DOHH2 (cell line): Measurements from ENCODE around the gene PDE6B.

ENCODE experiments used
- H3F3A ChIP-seq: fragments of 200-600 bp; sonication (generic), shearing (Covaris generic); 2 replicates; pipeline ENCODE4 v1.6.0; 2016; ENCODE audit warnings: antibody characterized with exemption, mild to moderate bottlenecking; ENCODE audit not compliant: control insufficient read depth, insufficient read depth
- H3K27ac ChIP-seq: fragments of 200-600 bp; sonication (generic); 2 replicates; pipeline ENCODE4 v1.5.1; 2014; ENCODE audit warnings: low read depth, mild to moderate bottlenecking, low read length, moderate library complexity
- H3K27me3 ChIP-seq: fragments of 200-600 bp; sonication (generic); 2 replicates; pipeline ENCODE4 v1.6.1; 2014; ENCODE audit warnings: mild to moderate bottlenecking, low read length, mixed read lengths; ENCODE audit not compliant: control insufficient read depth
- H3K36me3 ChIP-seq: fragments of 200-600 bp; sonication (generic); 2 replicates; pipeline ENCODE4 v1.6.1; 2014; ENCODE audit warnings: mild to moderate bottlenecking, low read length, moderate library complexity, mixed read lengths; ENCODE audit not compliant: control insufficient read depth
- H3K4me1 ChIP-seq: fragments of 200-600 bp; sonication (generic); 2 replicates; pipeline ENCODE4 v1.6.1; 2014; ENCODE audit warnings: mild to moderate bottlenecking, low read length, mixed read lengths; ENCODE audit not compliant: control insufficient read depth
- H3K4me2 ChIP-seq: fragments of 200-600 bp; sonication (generic); 2 replicates; pipeline ENCODE4 v1.6.0; 2014; ENCODE audit warnings: mild to moderate bottlenecking, low read length, moderate library complexity
- H3K4me3 ChIP-seq: fragments of 200-600 bp; sonication (generic); 2 replicates; pipeline ENCODE4 v1.5.1; 2014; ENCODE audit warnings: mild to moderate bottlenecking, low read length, mixed read lengths
- H3K79me2 ChIP-seq: fragments of 200-600 bp; sonication (generic); 2 replicates; pipeline ENCODE4 v1.6.1; 2014; ENCODE audit warnings: mild to moderate bottlenecking, low read length, mixed read lengths; ENCODE audit not compliant: control insufficient read depth
- H3K9me2 ChIP-seq: fragments of 200-600 bp; sonication (generic); replicated peaks from 2 replicates; pipeline ENCODE4 v1.6.1; 2014; ENCODE audit warnings: mild to moderate bottlenecking, low read length, mixed read lengths; ENCODE audit not compliant: control insufficient read depth
- H3K9me3 ChIP-seq: fragments of 200-600 bp; sonication (generic); 2 replicates; pipeline ENCODE4 v1.6.1; 2014; ENCODE audit warnings: antibody characterized with exemption, low read length, mixed read lengths; ENCODE audit not compliant: control insufficient read depth, insufficient read depth
- H4K20me1 ChIP-seq: fragments of 200-600 bp; sonication (generic); 2 replicates; pipeline ENCODE4 v1.6.0; 2014; ENCODE audit warnings: low read depth, mild to moderate bottlenecking, antibody characterized with exemption, low read length, moderate library complexity; ENCODE audit not compliant: control insufficient read depth, insufficient read depth
- EZH2phosphoT487 ChIP-seq: fragments of 200-600 bp; sonication (generic); IDR thresholded peaks from 2 replicates; pipeline ENCODE4 v1.6.1; 2017; ENCODE audit warnings: borderline replicate concordance, mild to moderate bottlenecking, antibody characterized with exemption, low read length, moderate library complexity, mixed read lengths
- TF ChIP-seq, protein P1 (sequence below): fragments of 200-600 bp; sonication (generic); IDR thresholded peaks from one replicate; pipeline ENCODE4 v1.5.1; 2014; ENCODE audit warnings: antibody characterized with exemption, mild to moderate bottlenecking, low read depth, low read length; ENCODE audit not compliant: poor library complexity, severe bottlenecking

PDE6B gene

DNA sequence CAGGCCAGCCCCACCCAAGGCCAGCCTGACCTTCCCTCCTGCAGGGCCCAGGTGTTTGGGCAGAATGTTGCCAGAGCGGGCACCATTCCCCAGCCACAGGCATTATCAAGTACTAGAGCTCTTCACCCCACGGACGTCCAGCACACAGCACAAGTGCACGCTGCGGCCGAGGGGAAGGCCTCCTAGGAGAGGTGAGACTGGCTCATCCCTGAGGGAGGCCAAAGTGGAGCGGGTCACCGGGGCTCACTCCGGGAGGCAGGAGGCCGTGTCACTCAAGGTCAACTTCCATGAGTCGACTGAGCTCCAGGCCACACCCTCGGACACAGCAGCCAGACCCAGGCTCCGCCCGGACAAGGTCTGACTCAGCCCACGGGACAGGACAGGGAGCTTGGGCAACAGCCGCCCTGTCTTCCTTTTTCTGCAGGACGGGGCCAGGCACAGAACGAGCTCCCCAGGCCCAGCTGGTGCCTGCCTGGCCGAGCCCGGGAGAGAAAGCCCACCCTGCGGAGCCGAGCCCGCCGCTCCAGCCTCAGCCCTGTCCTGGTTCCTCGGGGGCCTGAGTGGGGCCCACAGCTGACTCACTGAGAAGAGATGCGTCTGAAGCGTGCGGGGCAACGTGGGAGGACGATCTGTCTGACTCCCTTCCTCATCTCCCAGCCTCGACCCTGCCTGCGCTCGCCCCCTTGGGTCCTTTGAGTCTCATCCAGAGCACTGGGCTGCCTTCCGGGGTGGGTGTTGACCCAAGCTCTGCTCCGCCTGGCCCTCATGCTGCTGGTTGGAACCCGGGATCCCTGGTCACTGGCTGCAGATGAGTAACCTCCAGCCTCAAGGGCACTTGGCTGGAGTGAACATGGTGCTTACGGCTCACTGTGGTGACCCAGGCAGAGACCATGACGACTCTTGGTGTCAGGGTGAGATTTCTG lies 61.9 kb downstream of the PDE6B start:
- Histone ChIP-seq H3K4me1 (peaks cover 18% of the 10 kb centered on the region), H3F3A (no peaks in the 10 kb centered on the region), H3K4me3 (no peak overlapping the region), H3K79me2 (no peaks in the 10 kb centered on the region), H4K20me1 (no peaks in the 10 kb centered on the region), H3K9me2 (no peaks in the 10 kb centered on the region), H3K27ac (no peak overlapping the region), H3K4me2 (no peak overlapping the region), H3K9me3 (no peaks in the 10 kb centered on the region), H3K36me3 (no peaks in the 10 kb centered on the region), H3K27me3 (no peaks in the 10 kb centered on the region)
- no peak for TF ChIP-seq EZH2phosphoT487
- TF ChIP-seq, protein P1, sequence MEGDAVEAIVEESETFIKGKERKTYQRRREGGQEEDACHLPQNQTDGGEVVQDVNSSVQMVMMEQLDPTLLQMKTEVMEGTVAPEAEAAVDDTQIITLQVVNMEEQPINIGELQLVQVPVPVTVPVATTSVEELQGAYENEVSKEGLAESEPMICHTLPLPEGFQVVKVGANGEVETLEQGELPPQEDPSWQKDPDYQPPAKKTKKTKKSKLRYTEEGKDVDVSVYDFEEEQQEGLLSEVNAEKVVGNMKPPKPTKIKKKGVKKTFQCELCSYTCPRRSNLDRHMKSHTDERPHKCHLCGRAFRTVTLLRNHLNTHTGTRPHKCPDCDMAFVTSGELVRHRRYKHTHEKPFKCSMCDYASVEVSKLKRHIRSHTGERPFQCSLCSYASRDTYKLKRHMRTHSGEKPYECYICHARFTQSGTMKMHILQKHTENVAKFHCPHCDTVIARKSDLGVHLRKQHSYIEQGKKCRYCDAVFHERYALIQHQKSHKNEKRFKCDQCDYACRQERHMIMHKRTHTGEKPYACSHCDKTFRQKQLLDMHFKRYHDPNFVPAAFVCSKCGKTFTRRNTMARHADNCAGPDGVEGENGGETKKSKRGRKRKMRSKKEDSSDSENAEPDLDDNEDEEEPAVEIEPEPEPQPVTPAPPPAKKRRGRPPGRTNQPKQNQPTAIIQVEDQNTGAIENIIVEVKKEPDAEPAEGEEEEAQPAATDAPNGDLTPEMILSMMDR = no peak

DNA sequence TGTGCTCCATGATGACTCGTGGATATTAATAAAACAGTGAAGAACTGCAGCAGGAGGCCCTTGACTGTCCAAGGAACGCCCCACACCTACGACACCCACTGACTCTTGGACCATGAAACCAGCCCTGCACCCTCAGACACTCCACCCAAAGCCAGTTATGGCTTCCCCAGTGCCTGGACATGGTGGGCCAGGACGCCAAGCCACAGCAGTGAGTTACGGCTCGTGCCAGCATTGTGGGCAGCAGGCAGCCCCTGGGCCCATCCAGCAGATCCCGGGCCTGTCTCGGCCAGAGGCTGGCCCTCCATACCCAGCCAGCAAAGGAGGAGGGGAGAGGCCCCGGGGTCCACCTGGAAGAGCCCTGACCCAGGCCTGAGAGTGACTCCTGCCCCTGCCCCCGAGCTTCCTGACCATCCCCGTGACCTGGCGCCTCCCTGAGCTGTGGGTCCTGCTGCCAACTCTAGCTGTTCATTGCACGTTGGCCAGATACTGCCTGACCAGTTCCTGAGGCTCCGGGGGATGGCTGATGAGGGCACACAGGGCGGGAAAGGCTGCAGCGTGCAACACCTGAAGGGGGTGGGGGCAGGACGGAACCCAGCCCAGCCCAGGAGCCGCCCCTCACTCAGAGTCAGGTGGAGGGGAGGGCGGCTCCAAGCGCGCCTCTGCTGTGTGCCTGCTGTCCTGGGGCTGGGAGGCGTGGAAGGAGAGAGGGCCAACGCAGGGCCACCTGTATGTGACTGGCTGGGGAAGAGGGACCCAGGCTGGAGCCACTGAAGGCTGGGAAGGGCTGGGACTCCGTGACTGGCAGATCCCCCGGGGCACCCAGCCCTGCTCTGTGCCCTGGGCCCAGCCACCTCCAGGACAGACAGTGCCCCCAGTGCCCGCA lies 62.8 kb downstream of the PDE6B start:
- no peak overlapping the region for H3K27ac ChIP-seq

DNA sequence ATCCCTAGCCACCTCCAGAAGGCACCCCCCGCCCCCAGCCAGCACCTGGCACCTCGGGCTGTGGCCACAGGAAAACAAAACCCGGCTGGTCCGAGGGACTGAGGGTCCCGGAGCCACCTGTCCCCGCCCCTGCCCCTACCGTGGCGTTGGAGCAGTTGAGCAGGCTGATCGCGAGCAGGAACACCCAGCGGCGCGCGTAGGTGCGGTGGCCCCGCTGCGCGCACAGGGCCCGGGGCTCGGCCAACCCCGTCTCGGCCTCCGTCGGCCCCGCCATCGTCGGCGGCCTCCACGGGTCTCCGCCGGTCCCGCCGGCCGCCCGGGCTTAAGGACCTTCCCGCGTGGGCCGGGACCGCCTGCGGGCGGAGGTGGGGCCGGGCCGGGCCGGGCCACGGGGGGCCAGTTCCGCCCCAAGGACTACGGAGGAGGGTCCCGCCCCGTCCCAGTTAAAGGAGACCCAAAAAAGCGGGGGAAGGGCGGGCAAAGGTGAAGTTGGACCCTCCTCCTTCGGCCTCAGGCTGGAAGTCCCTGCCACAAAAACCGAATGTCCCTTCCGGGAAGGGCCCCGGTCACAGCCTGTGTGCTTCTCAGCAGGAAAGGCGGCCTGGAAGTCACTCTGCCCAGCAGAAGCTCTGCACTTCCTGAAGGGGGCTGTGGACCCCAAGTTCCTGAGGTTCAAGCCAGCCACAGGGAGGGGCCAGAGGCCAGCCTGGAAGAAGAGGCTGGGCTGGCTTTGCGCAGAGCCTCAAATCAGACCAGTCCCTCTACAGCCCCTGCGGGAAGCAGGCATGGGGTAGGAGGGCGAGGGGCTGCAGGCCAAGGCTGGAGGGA lies 63.7 kb downstream of the PDE6B start, which contains the start of gene SLC49A3:
TSS of gene SLC49A3 (minus strand) at position 298 of the 828 bp plus-strand sequence. CDS start at position 274, 24 bp downstream.
- Histone ChIP-seq H3K9me3 (no peaks in the 10 kb centered on the region), H3K4me3 (no peak within 1 kb of the TSS), H3F3A (no peaks in the 10 kb centered on the region), H3K79me2 (no peaks in the 10 kb centered on the region), H3K27ac (no peak within 1 kb of the TSS), H3K9me2 (no peaks in the 10 kb centered on the region), H3K36me3 (no peaks in the 10 kb centered on the region), H3K4me1 (peaks cover 10% of the 10 kb centered on the region), H3K4me2 (no peak within 1 kb of the TSS), H4K20me1 (no peaks in the 10 kb centered on the region), H3K27me3 (no peaks in the 10 kb centered on the region)
- TF ChIP-seq EZH2phosphoT487 = no peak
- TF ChIP-seq, protein P1 = no peak

More for the DNA sequence above, 62.8 kb downstream of the PDE6B start:
- Histone ChIP-seq H3K4me2 (no peak overlapping the region), H3K4me1 (peaks cover 18% of the 10 kb centered on the region), H3F3A (no peaks in the 10 kb centered on the region), H4K20me1 (no peaks in the 10 kb centered on the region), H3K36me3 (no peaks in the 10 kb centered on the region), H3K27me3 (no peaks in the 10 kb centered on the region), H3K4me3 (no peak overlapping the region), H3K79me2 (no peaks in the 10 kb centered on the region), H3K9me3 (no peaks in the 10 kb centered on the region), H3K9me2 (no peaks in the 10 kb centered on the region)
- TF ChIP-seq, protein P1 = no peak
- no peak for TF ChIP-seq EZH2phosphoT487
